DND-41 (cell line): ENCODE measurements around the gene NAXD.
"Not testable (repeated sequence)": the region's sequence is repeated elsewhere in the genome, so short reads cannot be mapped to it uniquely, and the experiment has no call there.

ENCODE experiments used
- ATAC-seq: fragments of 200-7000 bp; cut with Tn5 transposase; 3 replicates; pipeline ENCODE4 v1.9.1; 2021; ENCODE audit warnings: low read depth; ENCODE audit not compliant: insufficient read depth
- DNase-seq: peaks from one replicate; pipeline ENCODE4 v3.0.0-alpha.2; 2020
- H2AFZ ChIP-seq: 2 replicates; pipeline ENCODE4 v1.6.0; 2012; ENCODE audit warnings: low read depth, low read length
- H3K27ac ChIP-seq: 2 replicates; pipeline ENCODE4 v1.5.1; 2012; ENCODE audit warnings: low read length, inconsistent platforms
- H3K27me3 ChIP-seq: fragments of 200-600 bp; sonication (generic); 2 replicates; pipeline ENCODE4 v1.6.0; 2012; ENCODE audit warnings: low read length, mild to moderate bottlenecking, inconsistent platforms; ENCODE audit not compliant: insufficient read depth, poor library complexity
- H3K36me3 ChIP-seq: 2 replicates; pipeline ENCODE4 v1.5.1; 2012; ENCODE audit warnings: low read length, inconsistent platforms; ENCODE audit not compliant: insufficient read depth
- H3K4me1 ChIP-seq: 2 replicates; pipeline ENCODE4 v1.5.1; 2012; ENCODE audit warnings: mild to moderate bottlenecking, low read length; ENCODE audit not compliant: insufficient read depth
- H3K4me2 ChIP-seq: 2 replicates; pipeline ENCODE4 v1.6.0; 2012; ENCODE audit warnings: mild to moderate bottlenecking, moderate library complexity, low read length, inconsistent platforms; ENCODE audit not compliant: insufficient read depth
- H3K4me3 ChIP-seq, 2 experiments: fragments of 200-600 bp in 1 of 2; shearing (Covaris generic) in 1 of 2; 2 replicates each; pipeline ENCODE4 v1.5.1; 2012 to 2016; ENCODE audit warnings: inconsistent platforms in 2 of 2, low read length in 2 of 2, mild to moderate bottlenecking in 2 of 2, low read depth in 1 of 2, moderate library complexity in 1 of 2
- H3K79me2 ChIP-seq: 2 replicates; pipeline ENCODE4 v1.6.0; 2012; ENCODE audit warnings: low read length, inconsistent platforms; ENCODE audit not compliant: insufficient read depth
- H3K9ac ChIP-seq: 2 replicates; pipeline ENCODE4 v1.6.0; 2012; ENCODE audit warnings: low read depth, mild to moderate bottlenecking, inconsistent platforms, low read length, moderate library complexity
- H3K9me3 ChIP-seq: 2 replicates; pipeline ENCODE4 v1.5.1; 2012; ENCODE audit warnings: low read length, moderate library complexity, mild to moderate bottlenecking, inconsistent platforms; ENCODE audit not compliant: insufficient read depth, severe bottlenecking
- H4K20me1 ChIP-seq: 2 replicates; pipeline ENCODE4 v1.6.0; 2012; ENCODE audit warnings: low read length; ENCODE audit not compliant: insufficient read depth
- EZH2 ChIP-seq: IDR thresholded peaks from 3 replicates; pipeline ENCODE4 v1.6.1; 2012; ENCODE audit warnings: borderline replicate concordance, low read depth, mild to moderate bottlenecking, moderate library complexity, low read length, inconsistent platforms; ENCODE audit not compliant: severe bottlenecking
- TF ChIP-seq, protein P1 (sequence below): IDR thresholded peaks from 2 replicates; pipeline ENCODE4 v1.5.1; 2012; ENCODE audit warnings: borderline replicate concordance, low read length, moderate library complexity, mild to moderate bottlenecking; ENCODE audit not compliant: poor library complexity, severe bottlenecking; ENCODE audit errors: extremely low read depth

The NAXD gene

DNA sequence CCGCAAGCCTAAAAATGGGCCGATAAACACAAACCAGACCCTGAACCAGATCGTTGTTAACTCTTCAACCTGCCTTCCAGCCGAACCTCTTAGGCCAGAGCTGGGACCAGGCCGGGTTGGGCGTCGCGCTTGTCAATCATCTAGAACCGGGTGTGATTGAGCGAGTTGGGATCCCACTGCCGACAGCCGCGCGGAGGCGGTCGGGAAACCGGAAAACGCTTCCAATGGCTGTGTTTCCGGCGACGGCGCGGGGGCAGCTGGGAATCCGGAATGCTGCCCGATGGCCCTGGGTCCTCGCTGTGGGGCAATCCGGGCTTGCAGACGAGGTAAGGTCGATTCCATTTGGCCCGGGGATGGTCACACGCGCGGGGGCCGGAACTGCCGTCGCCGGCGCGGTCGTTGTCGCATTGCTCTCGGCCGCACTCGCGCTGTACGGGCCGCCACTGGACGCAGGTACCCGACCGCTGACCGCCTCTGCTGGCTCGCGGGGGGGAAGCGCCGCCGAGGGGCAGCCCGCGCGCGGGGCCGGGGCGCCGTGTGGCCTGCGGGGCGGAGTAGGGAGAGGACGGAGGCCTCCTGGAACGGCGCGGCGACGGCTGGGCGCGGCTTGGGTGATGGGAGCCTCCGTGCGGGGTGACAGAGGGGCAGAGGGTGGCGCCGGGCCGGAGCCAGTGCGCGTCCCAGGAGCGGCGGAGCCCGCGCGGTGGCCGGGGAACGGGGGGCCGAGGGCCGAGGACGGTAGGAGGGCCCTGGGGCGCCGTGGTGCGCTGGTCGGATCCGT lies at the start of gene NAXD:
TSS of gene NAXD (plus strand) at position 224 of the 781 bp plus-strand sequence. CDS start at position 281, 57 bp downstream.
- Histone ChIP-seq H3K4me2 (peak within 1 kb of the TSS; percentile 98), H4K20me1 (peaks cover 34% of the 10 kb centered on the region), H3K27ac (peak within 1 kb of the TSS; percentile 81), H3K9ac (peak within 1 kb of the TSS; percentile 93), H2AFZ (peak within 1 kb of the TSS; percentile 96), H3K4me3 (peak within 1 kb of the TSS; percentile 87 to 97), H3K9me3 (no peaks in the 10 kb centered on the region), H3K79me2 (peaks cover 52% of the 10 kb centered on the region), H3K4me1 (peaks cover 28% of the 10 kb centered on the region), H3K27me3 (no peaks in the 10 kb centered on the region), H3K36me3 (peaks cover 4% of the 10 kb centered on the region; the same call in 1 of the 2 replicates)
- TF ChIP-seq, protein P1, sequence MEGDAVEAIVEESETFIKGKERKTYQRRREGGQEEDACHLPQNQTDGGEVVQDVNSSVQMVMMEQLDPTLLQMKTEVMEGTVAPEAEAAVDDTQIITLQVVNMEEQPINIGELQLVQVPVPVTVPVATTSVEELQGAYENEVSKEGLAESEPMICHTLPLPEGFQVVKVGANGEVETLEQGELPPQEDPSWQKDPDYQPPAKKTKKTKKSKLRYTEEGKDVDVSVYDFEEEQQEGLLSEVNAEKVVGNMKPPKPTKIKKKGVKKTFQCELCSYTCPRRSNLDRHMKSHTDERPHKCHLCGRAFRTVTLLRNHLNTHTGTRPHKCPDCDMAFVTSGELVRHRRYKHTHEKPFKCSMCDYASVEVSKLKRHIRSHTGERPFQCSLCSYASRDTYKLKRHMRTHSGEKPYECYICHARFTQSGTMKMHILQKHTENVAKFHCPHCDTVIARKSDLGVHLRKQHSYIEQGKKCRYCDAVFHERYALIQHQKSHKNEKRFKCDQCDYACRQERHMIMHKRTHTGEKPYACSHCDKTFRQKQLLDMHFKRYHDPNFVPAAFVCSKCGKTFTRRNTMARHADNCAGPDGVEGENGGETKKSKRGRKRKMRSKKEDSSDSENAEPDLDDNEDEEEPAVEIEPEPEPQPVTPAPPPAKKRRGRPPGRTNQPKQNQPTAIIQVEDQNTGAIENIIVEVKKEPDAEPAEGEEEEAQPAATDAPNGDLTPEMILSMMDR = no peak
- TF ChIP-seq EZH2 = no peak
- ATAC-seq (peak; percentile 96), DNase-seq (peak; percentile 94)

DNA sequence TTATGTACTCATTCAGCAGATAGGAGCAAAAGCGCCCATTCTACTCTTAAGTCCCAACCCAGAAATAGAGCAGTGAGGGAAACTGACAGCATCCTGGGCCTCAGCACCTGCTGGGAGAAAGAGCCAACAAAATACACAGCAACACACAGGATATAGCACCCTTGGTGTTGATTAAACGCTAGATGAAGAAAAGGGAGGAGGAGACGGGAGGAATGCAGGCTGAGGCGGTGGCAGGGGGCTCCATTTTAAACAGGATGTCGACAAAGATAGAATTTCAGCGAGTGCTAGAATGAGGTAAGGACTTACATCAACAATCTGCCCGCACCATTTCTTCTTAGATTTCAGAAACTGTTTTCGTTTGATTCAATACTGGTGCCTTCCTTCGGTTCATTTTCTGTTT lies 49.2 kb upstream of the NAXD start:
- H3K27ac ChIP-seq = no peak overlapping the region
- DNase-seq = no peak
- H2AFZ ChIP-seq = no peak overlapping the region
- peaks cover 25% of the 10 kb centered on the region for H3K27me3 ChIP-seq
- peaks cover 16% of the 10 kb centered on the region for H3K4me1 ChIP-seq
- no peaks in the 10 kb centered on the region for H3K9me3 ChIP-seq
- no peak overlapping the region for H3K4me2 ChIP-seq
- TF ChIP-seq EZH2 = no peak
- no peaks in the 10 kb centered on the region for H3K79me2 ChIP-seq
- H3K9ac ChIP-seq = no peak overlapping the region
- H3K36me3 ChIP-seq = no peaks in the 10 kb centered on the region; the same call in 1 of the 2 replicates
- ATAC-seq = no peak
- peaks cover 3% of the 10 kb centered on the region; the same call in 1 of the 2 replicates for H4K20me1 ChIP-seq
- H3K4me3 ChIP-seq = no peak overlapping the region

DNA sequence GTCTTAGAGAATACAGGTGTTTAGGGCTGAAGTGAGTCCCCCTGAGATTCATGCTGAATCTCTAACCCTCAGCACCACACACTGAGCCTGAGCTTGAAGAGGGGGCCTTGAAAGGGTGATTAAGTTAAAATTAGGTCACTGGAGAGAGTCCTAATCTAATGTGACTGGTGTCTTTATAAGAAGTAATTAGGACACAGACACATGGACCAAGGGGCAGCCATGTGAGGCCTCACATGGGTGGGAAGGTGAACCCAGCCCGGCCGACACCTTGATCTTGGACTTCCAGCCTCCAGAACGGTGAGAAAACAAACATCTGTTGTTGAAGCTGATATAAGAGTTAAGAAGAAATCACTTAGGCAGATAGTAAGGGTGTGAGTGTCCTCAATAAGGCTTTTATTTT lies 46.7 kb upstream of the NAXD start:
- Histone ChIP-seq H3K9me3 (no peaks in the 10 kb centered on the region), H3K79me2 (no peaks in the 10 kb centered on the region), H3K27me3 (peaks cover 21% of the 10 kb centered on the region), H4K20me1 (0 out of 2 replicates have a peak, but pooled peaks cover 5% of the 10 kb centered on the region), H3K4me1 (no peaks in the 10 kb centered on the region), H3K4me3 (no peak overlapping the region), H2AFZ (no peak overlapping the region), H3K9ac (no peak overlapping the region), H3K36me3 (no peaks in the 10 kb centered on the region), H3K27ac (no peak overlapping the region), H3K4me2 (no peak overlapping the region)
- DNase-seq = no peak
- ATAC-seq = no peak
- TF ChIP-seq, protein P1 = no peak
- no peak for TF ChIP-seq EZH2

DNA sequence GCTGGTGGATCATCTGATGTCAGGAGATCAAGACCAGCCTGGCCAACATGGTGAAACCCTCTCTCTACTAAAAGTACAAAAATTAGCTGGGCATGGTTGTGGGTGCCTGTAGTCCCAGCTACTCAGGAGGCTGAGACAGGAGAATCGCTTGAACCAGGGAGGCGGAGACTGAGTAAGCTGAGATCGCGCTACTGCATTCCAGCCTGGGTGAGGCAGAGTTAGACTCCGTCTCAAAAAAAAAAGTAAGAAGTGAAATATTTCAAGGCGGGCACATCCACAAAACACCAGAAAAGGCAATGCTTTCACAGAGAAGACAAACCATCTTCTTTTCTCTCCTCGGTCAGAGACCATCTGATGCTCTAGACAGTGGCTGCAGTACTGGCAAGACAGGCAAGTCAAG lies 45.4 kb upstream of the NAXD start:
- not testable (repeated sequence) for H3K4me1 ChIP-seq, H3K9me3 ChIP-seq, H2AFZ ChIP-seq, ATAC-seq, H3K9ac ChIP-seq, H3K79me2 ChIP-seq, DNase-seq, H4K20me1 ChIP-seq, H3K4me3 ChIP-seq, H3K36me3 ChIP-seq, H3K27ac ChIP-seq, H3K4me2 ChIP-seq
- peaks cover 31% of the 10 kb centered on the region for H3K27me3 ChIP-seq
